HCT116 (cell line): ENCODE results near the gene ABCA1. TPM values are rescaled to one million over a fixed set of nuclear protein-coding genes. Genes with fewer than 3 reads are reported as not detected.
A peak's percentile ranks its signal among the peaks of the same experiment; 100 is the strongest.

Experiments
- ATAC-seq: fragments of 200-7000 bp; cut with Tn5 transposase; 2 replicates; pipeline ENCODE4 v1.9.1; 2020; ENCODE audit warnings: mild to moderate bottlenecking, moderate library complexity
- BruUV-seq: library from RNA; stranded (reverse); fragments of 400-500 nt; replicated peaks from 2 replicates; lab custom pipeline; 2021; lab: Mats Ljungman, UMichigan
- CTCF ChIA-PET: fragments of 300-600 bp; sonication (Branson Sonifier 250); formaldehyde crosslinking; loops from one replicate; lab custom pipeline; 2021; ENCODE audit warnings: antibody characterized with exemption; lab: Charles Lee
- POLR2A ChIA-PET: fragments of 300-600, 350-600 bp; sonication (Branson Sonifier 250); formaldehyde crosslinking; loops from one replicate; lab custom pipeline; 2021; ENCODE audit warnings: antibody characterized with exemption; lab: Charles Lee
- RAD21 ChIA-PET, 2 experiments: fragments of 300-600 bp; sonication (Branson Sonifier 250); formaldehyde crosslinking; loops; one replicate each; lab custom pipeline; 2023; ENCODE audit warnings: low total read pairs in 2 of 2; ENCODE audit not compliant: uncharacterized antibody in 2 of 2, unreplicated experiment in 2 of 2, low non-redundant PET in 1 of 2; lab: Charles Lee
- DNase-seq: peaks from one replicate; pipeline ENCODE4 v3.0.0-alpha.2; 2010; ENCODE audit warnings: low read depth, low spot score
- H2AFZ ChIP-seq: fragments of 200-600 bp; shearing (Covaris generic), sonication (generic); 2 replicates; pipeline ENCODE4 v1.6.1; 2017; ENCODE audit warnings: low read depth, mixed run types, mixed read lengths, antibody characterized with exemption, low read length; ENCODE audit not compliant: poor library complexity, severe bottlenecking
- H3K27ac ChIP-seq: 2 replicates; pipeline ENCODE4 v1.5.1; 2012; ENCODE audit warnings: low read depth, low read length
- H3K27me3 ChIP-seq: fragments of 200-600 bp; sonication (generic); 2 replicates; pipeline ENCODE4 v1.6.1; 2016; ENCODE audit warnings: mixed run types, low read length, mixed read lengths; ENCODE audit not compliant: insufficient read depth
- H3K36me3 ChIP-seq, 2 experiments: fragments of 200-500 bp in 1 of 2; fragments of 200-600 bp in 1 of 2; sonication (Bioruptor generic) in 1 of 2; sonication (generic) in 1 of 2; 2 replicates each; pipeline versions ENCODE4 v1.5.1 to v1.6.1; 2014 to 2016; ENCODE audit warnings: low read length in 2 of 2, inconsistent platforms in 1 of 2, mixed read lengths in 1 of 2, mixed run types in 1 of 2; ENCODE audit not compliant: insufficient read depth in 2 of 2, control insufficient read depth in 1 of 2
- H3K4me1 ChIP-seq, 2 experiments: fragments of 200-600 bp in 1 of 2; sonication (generic) in 1 of 2; 2 replicates each; pipeline versions ENCODE4 v1.5.1 to v1.6.1; 2012 to 2017; ENCODE audit warnings: low read length in 2 of 2, inconsistent platforms in 1 of 2, mild to moderate bottlenecking in 1 of 2, mixed read lengths in 1 of 2, mixed run types in 1 of 2, moderate library complexity in 1 of 2; ENCODE audit not compliant: insufficient read depth in 2 of 2, control insufficient read depth in 1 of 2
- H3K4me2 ChIP-seq: fragments of 200-600 bp; sonication (generic); 2 replicates; pipeline ENCODE4 v1.6.1; 2017; ENCODE audit warnings: mixed run types, low read length, mixed read lengths
- H3K4me3 ChIP-seq, 2 experiments: fragments of 200-600 bp in 1 of 2; sonication (generic) in 1 of 2; replicated peaks in 1 of 2; 2 replicates each; pipeline ENCODE4 v1.5.1; 2011 to 2016; ENCODE audit warnings: low read length in 2 of 2, control low read depth in 1 of 2, low read depth in 1 of 2, mild to moderate bottlenecking in 1 of 2, mixed read lengths in 1 of 2, mixed run types in 1 of 2
- H3K79me2 ChIP-seq: fragments of 200-600 bp; sonication (generic); 2 replicates; pipeline ENCODE4 v1.6.1; 2017; ENCODE audit warnings: mild to moderate bottlenecking, mixed run types, low read length, moderate library complexity, mixed read lengths; ENCODE audit not compliant: insufficient read depth
- H3K9ac ChIP-seq: fragments of 200-600 bp; sonication (generic); 2 replicates; pipeline ENCODE4 v1.6.1; 2016; ENCODE audit warnings: low read length, mixed read lengths
- H3K9me2 ChIP-seq: fragments of 200-600 bp; sonication (generic), shearing (Covaris generic); 2 replicates; pipeline ENCODE4 v1.6.1; 2017; ENCODE audit warnings: mixed run types, mild to moderate bottlenecking, moderate library complexity; ENCODE audit not compliant: insufficient read depth
- H3K9me3 ChIP-seq, 2 experiments: fragments of 200-500 bp in 1 of 2; fragments of 200-600 bp in 1 of 2; sonication (Bioruptor generic) in 1 of 2; sonication (generic) in 1 of 2; 2 replicates each; pipeline ENCODE4 v1.6.1; 2014 to 2017; ENCODE audit warnings: low read length in 2 of 2, mixed read lengths in 2 of 2, inconsistent platforms in 1 of 2, low read depth in 1 of 2, mild to moderate bottlenecking in 1 of 2, mixed run types in 1 of 2, moderate library complexity in 1 of 2; ENCODE audit not compliant: control insufficient read depth in 1 of 2, insufficient read depth in 1 of 2
- H4K20me1 ChIP-seq: fragments of 200-600 bp; sonication (generic), shearing (Covaris generic); 2 replicates; pipeline ENCODE4 v1.6.1; 2017; ENCODE audit warnings: mixed run types, mild to moderate bottlenecking, moderate library complexity; ENCODE audit not compliant: insufficient read depth
- CEBPB ChIP-seq: IDR thresholded peaks from 2 replicates; pipeline ENCODE4 v1.6.1; 2012; ENCODE audit warnings: low read depth
- EGR1 ChIP-seq: IDR thresholded peaks from 2 replicates; pipeline ENCODE4 v1.6.1; 2012; ENCODE audit warnings: low read depth
- ELF1 ChIP-seq: IDR thresholded peaks from 2 replicates; pipeline ENCODE4 v1.6.1; 2012; ENCODE audit warnings: low read depth, borderline replicate concordance
- POLR2A ChIP-seq: IDR thresholded peaks from 2 replicates; pipeline ENCODE4 v1.7.0; 2011; ENCODE audit warnings: borderline replicate concordance; ENCODE audit not compliant: insufficient read depth, insufficient read length; ENCODE audit errors: extremely low read depth
- RAD21 ChIP-seq: IDR thresholded peaks from 2 replicates; pipeline ENCODE4 v1.6.1; 2012; ENCODE audit warnings: low read depth, mild to moderate bottlenecking
- SP1 ChIP-seq: IDR thresholded peaks from 2 replicates; pipeline ENCODE4 v1.6.1; 2012; ENCODE audit warnings: low read depth
- SRF ChIP-seq: IDR thresholded peaks from 2 replicates; pipeline ENCODE4 v1.6.1; 2012; ENCODE audit warnings: low read depth
- TCF7L2 ChIP-seq: IDR thresholded peaks from 2 replicates; pipeline ENCODE4 v1.7.0; 2011; ENCODE audit warnings: borderline replicate concordance, inconsistent platforms; ENCODE audit not compliant: insufficient read depth, insufficient read length; ENCODE audit errors: extremely low read depth
- ZNF274 ChIP-seq: fragments of 200-500 bp; sonication (Bioruptor generic); IDR thresholded peaks from 2 replicates; pipeline ENCODE4 v1.6.1; 2014; ENCODE audit warnings: mild to moderate bottlenecking, low read depth, low read length, inconsistent platforms
- intact Hi-C: fragments of 100-400 bp; cut with micrococcal nuclease; formaldehyde crosslinking; loops from 2 replicates; pipeline ENCODE4 v1.10.0; 2022
- total RNA-seq: library from RNA; stranded (reverse); gene quantifications from one replicate; pipeline ENCODE4 v1.2.1, GENCODE V29; 2021; ENCODE audit not compliant: unreplicated experiment
- TF ChIP-seq, protein P1 (sequence below), 3 experiments: fragments of 200-600 bp in 1 of 3; sonication (generic) in 1 of 3; IDR thresholded peaks in 2 of 3; conservative IDR thresholded peaks in 1 of 3; 2 replicates each; pipeline ENCODE4 v1.5.1; 2012 to 2017; ENCODE audit warnings: low read depth in 2 of 3, low read length in 2 of 3, antibody characterized with exemption in 1 of 3, borderline replicate concordance in 1 of 3, control low read depth in 1 of 3, mild to moderate bottlenecking in 1 of 3, mixed read lengths in 1 of 3, mixed run types in 1 of 3, moderate library complexity in 1 of 3; ENCODE audit not compliant: insufficient read depth in 1 of 3

Gene ABCA1
- total RNA-seq, 1 experiment from 2014 or later = 0.89 TPM

DNA sequence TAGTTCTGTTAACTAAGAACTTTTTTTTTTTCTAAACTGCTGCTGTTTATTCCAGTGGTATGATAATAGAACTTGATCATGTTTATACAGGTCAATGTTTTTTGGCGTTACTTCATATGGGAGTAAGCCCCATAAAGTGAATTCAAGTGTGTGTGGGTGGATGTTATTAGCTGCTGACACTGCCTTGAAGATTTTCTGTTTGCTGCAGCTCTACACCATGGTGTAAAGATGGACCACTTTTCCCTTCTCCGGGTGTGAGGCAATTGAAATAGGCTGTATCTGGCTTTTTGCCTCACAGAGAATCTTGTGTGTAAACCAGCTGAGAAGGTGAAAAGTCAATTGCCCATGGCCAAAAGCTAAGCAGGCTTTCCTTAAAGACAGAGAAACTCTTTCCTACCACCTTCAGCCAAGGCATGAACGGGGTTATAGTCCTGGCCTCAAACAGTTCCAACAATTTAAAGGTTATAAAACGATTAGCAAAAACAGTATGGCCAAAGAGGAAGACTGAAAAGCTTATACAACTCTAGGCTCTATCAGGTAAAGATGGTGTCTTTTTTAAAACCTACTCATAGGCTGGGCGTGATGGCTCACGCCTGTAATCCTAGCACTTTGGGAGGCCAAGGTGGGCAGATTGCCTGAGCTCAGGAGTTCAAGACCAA lies 33.9 kb upstream of the ABCA1 start (continued):
- TF ChIP-seq, protein P1, sequence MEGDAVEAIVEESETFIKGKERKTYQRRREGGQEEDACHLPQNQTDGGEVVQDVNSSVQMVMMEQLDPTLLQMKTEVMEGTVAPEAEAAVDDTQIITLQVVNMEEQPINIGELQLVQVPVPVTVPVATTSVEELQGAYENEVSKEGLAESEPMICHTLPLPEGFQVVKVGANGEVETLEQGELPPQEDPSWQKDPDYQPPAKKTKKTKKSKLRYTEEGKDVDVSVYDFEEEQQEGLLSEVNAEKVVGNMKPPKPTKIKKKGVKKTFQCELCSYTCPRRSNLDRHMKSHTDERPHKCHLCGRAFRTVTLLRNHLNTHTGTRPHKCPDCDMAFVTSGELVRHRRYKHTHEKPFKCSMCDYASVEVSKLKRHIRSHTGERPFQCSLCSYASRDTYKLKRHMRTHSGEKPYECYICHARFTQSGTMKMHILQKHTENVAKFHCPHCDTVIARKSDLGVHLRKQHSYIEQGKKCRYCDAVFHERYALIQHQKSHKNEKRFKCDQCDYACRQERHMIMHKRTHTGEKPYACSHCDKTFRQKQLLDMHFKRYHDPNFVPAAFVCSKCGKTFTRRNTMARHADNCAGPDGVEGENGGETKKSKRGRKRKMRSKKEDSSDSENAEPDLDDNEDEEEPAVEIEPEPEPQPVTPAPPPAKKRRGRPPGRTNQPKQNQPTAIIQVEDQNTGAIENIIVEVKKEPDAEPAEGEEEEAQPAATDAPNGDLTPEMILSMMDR (IDR thresholded peaks at IDR 0.05 in 2 of 3, conservative IDR thresholded peaks at IDR 0.05 in 1 of 3; ENCODE audit: borderline replicate concordance in 1 of 3, insufficient read depth in 1 of 3, low read depth in 2 of 3, low read length in 2 of 3) = no peak
- TF ChIP-seq RAD21 (no peak), EGR1 (no peak), SP1 (no peak), ELF1 (no peak), POLR2A (no peak), TCF7L2 (no peak), SRF (no peak)

DNA sequence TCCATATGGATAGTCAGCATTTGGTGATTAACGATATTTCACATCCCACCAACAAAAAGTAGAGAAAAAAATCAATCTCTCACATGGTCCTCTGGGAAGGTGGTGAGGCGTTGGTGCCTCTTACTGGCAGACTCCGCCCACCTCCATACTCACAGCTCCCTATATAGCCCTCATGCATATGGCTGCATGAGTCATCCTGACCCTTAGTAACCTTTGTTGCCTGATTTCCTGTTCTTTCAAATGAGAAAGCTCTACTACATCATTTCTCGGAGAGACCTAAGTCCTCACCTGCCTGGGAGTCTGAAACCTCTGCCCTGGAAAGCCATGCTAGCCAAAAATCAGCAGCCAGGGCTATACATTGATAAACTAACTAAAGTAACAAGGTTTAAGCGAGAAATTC lies 33.3 kb upstream of the ABCA1 start:
- Histone ChIP-seq H3K9me2 (no peaks in the 10 kb centered on the region), H3K4me1 (peaks cover 0 to 4% of the 10 kb centered on the region in 2 experiments; a peak in 2 of 4 replicates), H3K4me3 (no peak overlapping the region), H3K27ac (no peak overlapping the region), H3K79me2 (no peaks in the 10 kb centered on the region), H2AFZ (no peak overlapping the region), H4K20me1 (no peaks in the 10 kb centered on the region), H3K27me3 (no peaks in the 10 kb centered on the region), H3K36me3 (no peaks in the 10 kb centered on the region), H3K4me2 (peak overlapping the region; percentile 23; the same call in 1 of the 2 replicates), H3K9ac (no peak overlapping the region), H3K9me3 (no peaks in the 10 kb centered on the region)
- TF ChIP-seq CEBPB = no peak
- TF ChIP-seq ZNF274 = no peak
- ChIA-PET POLR2A (no interaction called here), RAD21 (no interaction called here), CTCF (no interaction called here)
- ATAC-seq (no peak), DNase-seq (no peak)
- intact Hi-C loops = no loop called here
- no TSS peak for BruUV-seq
